NT2/D1 (cell line): ENCODE results near the gene ZNF211.

Source experiments
- YY1 ChIP-seq: IDR thresholded peaks from 2 replicates; pipeline ENCODE4 v1.6.1; 2011; ENCODE audit not compliant: insufficient read length, insufficient read depth
- ZNF274 ChIP-seq: IDR thresholded peaks from 2 replicates; pipeline ENCODE4 v1.6.1; 2011; ENCODE audit warnings: mild to moderate bottlenecking, low read depth, low read length

GRCh38 chr19:57583521-57584416 lies 49.2 kb upstream of the ZNF211 start, which contains the start of gene ZIK1:
- TF ChIP-seq ZNF274 (no peak), YY1 (peak; percentile 49)
